Stimulated activated CD8-positive, alpha-beta memory T cell treated with anti-CD3 and anti-CD28 coated beads, Interleukin-4, amount 100 ng/mL, for 4 hours (primary cell): ENCODE data around the gene STX7.

Source experiments
- DNase-seq, 2 donors: peaks; one replicate each; pipeline ENCODE4 v3.0.0-alpha.2; 2020; ENCODE audit warnings: low read depth in 2 of 2, low spot score in 1 of 2

STX7 gene

DNA sequence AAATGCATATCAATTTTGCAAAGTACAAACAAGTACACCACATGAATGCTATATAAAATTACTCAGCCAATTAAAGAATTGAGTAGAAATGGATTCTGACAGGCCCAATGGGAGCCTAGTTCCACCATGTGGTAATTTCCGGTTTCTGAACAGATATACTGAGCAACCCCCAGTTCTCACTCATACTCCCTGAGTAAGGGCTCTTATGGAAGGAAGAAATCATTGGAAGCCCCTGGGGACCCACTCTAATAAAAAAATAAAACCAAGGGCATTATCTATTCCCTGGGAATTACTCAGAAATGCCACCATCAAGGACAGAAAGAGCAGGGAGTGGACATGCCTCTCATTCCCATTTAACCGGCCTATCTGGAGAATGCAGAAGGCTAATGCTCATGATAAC, 34.6 kb downstream of the STX7 start:
- no peak for DNase-seq

- DNase-seq, result no peak
These were observed 36.2 kb downstream of the STX7 start for GRCh38 chr6:132476688-132477087.

DNA sequence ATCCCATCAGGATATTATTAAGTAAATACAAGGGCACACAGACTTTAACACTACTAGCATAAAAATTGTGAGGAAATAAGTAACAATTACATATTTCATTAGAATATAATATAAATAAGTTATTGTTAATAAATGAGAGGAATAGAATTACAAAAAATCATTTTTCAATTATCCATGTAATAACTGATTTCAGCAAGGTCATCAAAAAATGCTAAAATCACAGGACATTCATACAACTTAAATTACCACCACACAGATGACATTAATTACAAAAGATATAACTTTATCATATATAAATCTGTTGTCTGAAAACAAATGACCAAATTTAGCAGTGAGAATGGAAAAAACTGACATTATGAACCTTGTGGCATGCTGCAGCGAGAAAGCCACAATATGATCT, 37.0 kb downstream of the STX7 start:
- no peak for DNase-seq

- DNase-seq, result no peak
These were observed 41.1 kb downstream of the STX7 start for GRCh38 chr6:132471787-132472186.

- no peak for DNase-seq
These were observed 46.0 kb downstream of the STX7 start for GRCh38 chr6:132466952-132467351.

GRCh38 chr6:132465530-132466485, 47.1 kb downstream of the STX7 start:
- no peak for DNase-seq

DNA sequence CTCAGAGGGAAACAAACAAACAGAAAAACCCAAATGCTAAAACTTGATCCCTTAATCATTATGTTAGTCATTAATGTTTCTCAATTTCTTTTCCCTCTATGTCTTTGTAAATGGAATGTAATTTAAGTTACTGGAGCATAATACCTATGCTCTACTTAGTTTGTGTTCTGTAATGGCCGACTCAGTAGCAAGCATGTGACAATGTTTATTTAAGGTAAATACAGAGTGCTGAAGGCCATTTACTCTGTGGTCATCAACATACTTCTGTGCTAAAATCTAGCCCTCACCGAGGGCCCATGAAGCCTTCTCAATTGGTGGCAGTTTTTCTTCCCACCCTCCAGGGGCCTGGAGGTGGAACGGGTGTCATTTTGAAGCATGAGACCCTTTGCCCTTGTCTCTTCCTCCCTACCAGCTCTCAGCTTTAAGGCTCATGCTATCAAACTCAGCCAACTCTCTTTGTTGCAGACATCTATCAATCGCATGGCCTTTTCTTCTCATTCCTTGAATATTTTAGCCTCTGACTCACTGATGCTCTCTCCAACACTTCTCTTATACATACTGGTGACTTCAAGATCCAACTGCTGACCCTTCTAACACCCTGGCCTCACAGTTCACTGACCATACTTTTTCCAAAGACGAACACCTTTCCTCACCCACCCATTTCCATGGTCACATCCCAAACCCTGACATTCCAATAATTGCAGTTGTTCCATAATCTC, 48.2 kb downstream of the STX7 start:
- DNase-seq, result no peak

DNA sequence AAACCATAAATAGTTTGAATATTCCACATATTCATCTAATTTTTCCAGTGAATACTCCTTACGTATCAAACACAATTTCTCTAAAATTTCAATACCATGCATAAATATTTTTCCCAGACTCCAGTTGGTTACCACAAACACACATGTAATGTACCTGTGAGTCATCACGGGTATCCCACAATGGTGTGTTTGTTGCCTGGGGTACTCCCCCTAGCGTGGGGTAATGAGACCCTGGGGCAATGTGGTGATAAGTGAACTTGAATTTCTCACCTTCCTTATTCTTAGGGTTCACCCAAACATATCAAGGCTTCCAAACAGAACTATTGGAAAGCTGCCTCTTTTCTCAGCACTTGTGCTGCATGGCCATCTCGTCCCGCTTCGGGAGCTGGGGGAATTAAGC, 51.0 kb downstream of the STX7 start:
- no peak for DNase-seq

DNA sequence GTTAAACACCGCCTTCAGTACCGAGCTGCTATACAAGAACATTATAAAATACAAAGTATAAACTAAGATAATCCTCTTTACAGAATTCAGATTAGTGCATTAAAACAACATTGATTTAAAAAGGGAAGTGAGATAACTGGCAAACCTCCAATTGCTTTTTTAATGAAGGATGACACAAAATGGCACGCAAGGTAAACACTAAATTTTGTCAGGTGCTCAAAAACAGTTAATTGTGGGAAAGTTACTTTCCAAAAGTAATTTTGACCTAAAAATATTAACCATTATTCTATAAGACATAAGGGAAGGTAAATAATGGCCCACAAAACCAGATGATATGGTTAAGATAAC, 53.3 kb downstream of the STX7 start:
- no peak for DNase-seq

GRCh38 chr6:132458887-132459604, 53.9 kb downstream of the STX7 start:
- DNase-seq, result no peak

DNA sequence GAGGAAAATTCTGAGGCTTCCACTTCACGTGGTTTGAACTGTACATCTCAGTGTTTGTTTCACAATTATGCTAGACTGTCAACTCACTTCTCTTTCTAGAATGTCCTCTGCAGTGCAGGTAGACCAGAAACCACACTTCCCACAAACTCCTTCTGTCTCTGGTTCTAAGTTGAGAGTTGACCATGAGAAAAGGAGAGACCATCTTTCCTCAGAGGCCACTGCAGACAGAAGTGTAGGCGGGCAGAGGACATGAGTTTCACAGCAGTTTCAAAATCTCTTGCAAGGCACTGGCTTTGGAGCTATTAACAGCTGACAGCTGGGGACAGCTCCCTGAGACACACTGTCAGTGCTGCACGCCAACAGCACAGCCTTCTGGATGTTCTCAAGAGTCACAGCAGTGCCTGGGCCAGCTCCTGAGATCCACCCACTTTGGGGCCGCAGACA, 56.2 kb downstream of the STX7 start:
- DNase-seq, result no peak

DNA sequence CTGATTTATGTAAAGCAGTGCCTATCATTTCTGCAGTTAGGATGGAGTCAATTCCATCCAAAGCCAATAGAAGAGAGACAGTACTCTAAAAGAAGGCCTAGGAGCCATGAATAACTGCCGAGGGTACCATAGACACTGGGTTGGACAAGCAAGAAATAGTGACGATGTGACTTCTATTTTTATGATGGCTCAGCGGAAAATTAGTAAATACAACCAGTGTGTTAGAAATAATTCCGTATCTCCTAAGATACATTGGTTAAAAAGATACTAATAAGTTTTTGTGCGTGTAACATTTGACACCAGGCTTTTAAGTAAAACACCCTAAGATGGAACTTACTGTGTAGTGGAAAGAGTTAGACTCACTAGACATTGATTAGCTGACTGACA, 66.1 kb downstream of the STX7 start:
- no peak for DNase-seq

GRCh38 chr6:132446141-132446854, 66.6 kb downstream of the STX7 start:
- no peak for DNase-seq

GRCh38 chr6:132445201-132445951, 67.5 kb downstream of the STX7 start:
- DNase-seq, result no peak

GRCh38 chr6:132443206-132443605, 69.7 kb downstream of the STX7 start:
- DNase-seq, result no peak

- DNase-seq, result no peak
These were observed 82.8 kb downstream of the STX7 start for GRCh38 chr6:132430110-132430509.

DNA sequence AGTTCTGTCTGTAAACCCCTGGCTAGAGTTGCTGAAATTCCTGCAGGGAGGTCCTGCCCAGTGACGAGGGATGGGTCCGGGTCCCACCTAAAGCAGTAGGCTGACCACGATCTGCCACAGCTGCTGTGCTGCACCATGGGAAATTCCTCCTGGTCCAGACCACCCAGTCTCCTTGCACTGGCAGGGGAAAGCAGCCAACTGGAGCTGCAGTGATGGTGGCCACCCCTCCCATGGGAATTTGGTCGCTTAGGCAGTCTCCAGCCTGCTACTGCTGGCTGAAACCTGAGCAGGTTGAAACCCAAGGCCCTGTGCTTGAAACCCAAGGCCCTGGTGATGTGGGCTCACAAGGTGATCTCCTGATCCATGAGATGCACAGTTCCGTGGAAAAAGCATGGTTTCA, 87.7 kb downstream of the STX7 start:
- no peak for DNase-seq

GRCh38 chr6:132423839-132424238, 89.1 kb downstream of the STX7 start:
- DNase-seq, result no peak

- DNase-seq, result no peak
These were observed 94.5 kb downstream of the STX7 start for GRCh38 chr6:132418235-132418965.

DNA sequence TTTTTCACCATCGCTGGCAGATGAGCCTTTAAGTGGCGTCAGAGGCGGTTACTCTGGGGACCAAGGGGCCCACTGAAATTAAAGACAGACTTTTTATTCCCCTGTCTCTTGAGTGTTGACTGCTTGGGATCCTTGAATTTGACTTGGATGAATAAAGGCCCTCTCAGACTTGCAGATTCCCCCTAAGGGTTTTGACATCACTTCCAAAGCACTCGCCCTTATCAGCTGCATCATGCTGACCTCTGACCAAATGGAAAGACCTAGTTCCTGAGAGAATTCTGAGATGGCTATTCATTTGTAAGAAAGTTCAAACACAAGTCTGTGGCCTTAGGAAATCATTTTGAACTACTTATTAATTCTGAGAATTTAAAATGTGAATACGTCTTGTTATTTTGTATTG, 98.2 kb downstream of the STX7 start:
- no peak for DNase-seq
